AG04450 (cell line): ENCODE data around the gene KIAA0408. TPM values are rescaled to one million over a fixed set of nuclear protein-coding genes. Genes with fewer than 3 reads are reported as not detected.

ENCODE experiments used
- CTCF ChIA-PET: fragments of 300-600, 350-600 bp; formaldehyde crosslinking; extraction: SDS; loops from one replicate; lab custom pipeline; 2022; ENCODE audit warnings: antibody characterized with exemption, inconsistent platforms; lab: Charles Lee
- POLR2A ChIA-PET: fragments of 350-600 bp; formaldehyde crosslinking; extraction: SDS; loops from one replicate; lab custom pipeline; 2021; ENCODE audit warnings: antibody characterized with exemption, inconsistent platforms; lab: Yijun Ruan, JAX
- DNase-seq: peaks from one replicate; pipeline ENCODE4 v3.0.0-alpha.2; 2011; ENCODE audit warnings: low read depth, low spot score
- H3K27ac ChIP-seq: one replicate; pipeline ENCODE4 v1.5.1; 2012; ENCODE audit warnings: low read depth, low read length, control low read depth
- H3K27me3 ChIP-seq: one replicate; pipeline ENCODE4 v1.6.0; 2012; ENCODE audit warnings: low read length; ENCODE audit not compliant: control insufficient read depth, insufficient read depth
- H3K4me3 ChIP-seq: 2 replicates; pipeline ENCODE4 v1.5.1; 2011; ENCODE audit warnings: mild to moderate bottlenecking, low read depth, low read length, control low read depth
- H3K9me3 ChIP-seq: 2 replicates; pipeline ENCODE4 v1.5.1; 2012; ENCODE audit warnings: low read length; ENCODE audit not compliant: control insufficient read depth, insufficient read depth
- CTCF ChIP-seq: IDR thresholded peaks from 2 replicates; pipeline ENCODE4 v1.5.1; 2011; ENCODE audit warnings: low read depth, low read length, control low read depth, inconsistent platforms
- polyA plus RNA-seq: library from polyadenylated mRNA; depleted of rRNA; stranded (reverse); fragments of >200 nt; gene quantifications from 2 replicates; pipeline ENCODE4 v1.2.3, GENCODE V29; 2011

Gene KIAA0408
- polyA plus RNA-seq, 1 experiment, result 6.3 TPM

GRCh38 chr6:127453845-127454619 is 5.2 kb downstream of the KIAA0408 start:
- DNase-seq, result no peak
- CTCF ChIA-PET, result interaction anchor here (0.6 kb wide), 1 partner anchor 951 kb away, joined by 7 read pairs; no protein-coding TSS in a partner anchor
- POLR2A ChIA-PET, result interaction anchor here (0.8 kb wide), 1 partner anchor 110 kb away, joined by 3 read pairs; no protein-coding TSS in a partner anchor
- Histone ChIP-seq H3K9me3 (no peaks in the 10 kb centered on the region), H3K27me3 (no peaks in the 10 kb centered on the region), H3K27ac (no peak overlapping the region), H3K4me3 (no peak overlapping the region)
- TF ChIP-seq CTCF, result no peak

- CTCF ChIA-PET, result interaction anchor here (1.4 to 2.2 kb wide), 3 partner anchors 10 to 64 kb away, joined by 4 to 5 read pairs (median 4); no protein-coding TSS in a partner anchor
- H3K9me3 ChIP-seq, result no peaks in the 10 kb centered on the region
- TF ChIP-seq CTCF, result no peak
- POLR2A ChIA-PET, result no interaction called here
- H3K4me3 ChIP-seq, result no peak overlapping the region
- no peaks in the 10 kb centered on the region for H3K27me3 ChIP-seq
- no peak for DNase-seq
- H3K27ac ChIP-seq, result no peak overlapping the region
These were observed 6.4 kb downstream of the KIAA0408 start for GRCh38 chr6:127452803-127453202.

- H3K27ac ChIP-seq, result no peak overlapping the region
- H3K4me3 ChIP-seq, result no peak overlapping the region
- H3K27me3 ChIP-seq, result no peaks in the 10 kb centered on the region
- H3K9me3 ChIP-seq, result no peaks in the 10 kb centered on the region
- no peak for DNase-seq
- CTCF ChIA-PET, result interaction anchor here (2.2 kb wide), 1 partner anchor 65 kb away, joined by 5 read pairs; no protein-coding TSS in a partner anchor
- TF ChIP-seq CTCF, result no peak
- POLR2A ChIA-PET, result no interaction called here
These were observed 7.8 kb downstream of the KIAA0408 start for GRCh38 chr6:127451388-127451787.

- H3K27me3 ChIP-seq, result no peaks in the 10 kb centered on the region
- POLR2A ChIA-PET, result no interaction called here
- DNase-seq, result no peak
- H3K9me3 ChIP-seq, result no peaks in the 10 kb centered on the region
- no peak overlapping the region for H3K4me3 ChIP-seq
- H3K27ac ChIP-seq, result no peak overlapping the region
- no peak for TF ChIP-seq CTCF
- CTCF ChIA-PET, result interaction anchor here (1.0 kb wide), 1 partner anchor 69 kb away, joined by 4 read pairs; no protein-coding TSS in a partner anchor
These were observed 11.4 kb downstream of the KIAA0408 start for GRCh38 chr6:127447780-127448179.

GRCh38 chr6:127446356-127446755 is 12.8 kb downstream of the KIAA0408 start:
- Histone ChIP-seq H3K4me3 (no peak overlapping the region), H3K9me3 (no peaks in the 10 kb centered on the region), H3K27ac (no peak overlapping the region), H3K27me3 (no peaks in the 10 kb centered on the region)
- TF ChIP-seq CTCF, result no peak
- POLR2A ChIA-PET, result no interaction called here
- CTCF ChIA-PET, result no interaction called here
- DNase-seq, result no peak
